AG04450 (cell line): ENCODE data around the gene GPR183. TPM values are rescaled to one million over a fixed set of nuclear protein-coding genes. Genes with fewer than 3 reads are reported as not detected.

Experiments used
- CTCF ChIA-PET: fragments of 300-600, 350-600 bp; formaldehyde crosslinking; extraction: SDS; loops from one replicate; lab custom pipeline; 2022; ENCODE audit warnings: antibody characterized with exemption, inconsistent platforms; lab: Charles Lee
- POLR2A ChIA-PET: fragments of 350-600 bp; formaldehyde crosslinking; extraction: SDS; loops from one replicate; lab custom pipeline; 2021; ENCODE audit warnings: antibody characterized with exemption, inconsistent platforms; lab: Yijun Ruan, JAX
- DNase-seq: peaks from one replicate; pipeline ENCODE4 v3.0.0-alpha.2; 2011; ENCODE audit warnings: low read depth, low spot score
- H3K27ac ChIP-seq: one replicate; pipeline ENCODE4 v1.5.1; 2012; ENCODE audit warnings: low read depth, low read length, control low read depth
- H3K27me3 ChIP-seq: one replicate; pipeline ENCODE4 v1.6.0; 2012; ENCODE audit warnings: low read length; ENCODE audit not compliant: control insufficient read depth, insufficient read depth
- H3K4me3 ChIP-seq: 2 replicates; pipeline ENCODE4 v1.5.1; 2011; ENCODE audit warnings: mild to moderate bottlenecking, low read depth, low read length, control low read depth
- H3K9me3 ChIP-seq: 2 replicates; pipeline ENCODE4 v1.5.1; 2012; ENCODE audit warnings: low read length; ENCODE audit not compliant: control insufficient read depth, insufficient read depth
- CTCF ChIP-seq: IDR thresholded peaks from 2 replicates; pipeline ENCODE4 v1.5.1; 2011; ENCODE audit warnings: low read depth, low read length, control low read depth, inconsistent platforms
- polyA plus RNA-seq: library from polyadenylated mRNA; depleted of rRNA; stranded (reverse); fragments of >200 nt; gene quantifications from 2 replicates; pipeline ENCODE4 v1.2.3, GENCODE V29; 2011

Gene GPR183
- polyA plus RNA-seq, 1 experiment: 0.06 TPM

- H3K4me3 ChIP-seq: no peak overlapping the region
- CTCF ChIA-PET: no interaction called here
- no peak for TF ChIP-seq CTCF
- no peaks in the 10 kb centered on the region for H3K9me3 ChIP-seq
- POLR2A ChIA-PET: no interaction called here
- DNase-seq: no peak
- H3K27ac ChIP-seq: no peak overlapping the region
- no peaks in the 10 kb centered on the region for H3K27me3 ChIP-seq
Observed at GRCh38 chr13:99350191-99350590, 43.0 kb upstream of the GPR183 start.

GRCh38 chr13:99347911-99348451, 40.8 kb upstream of the GPR183 start:
- ChIA-PET CTCF (interaction anchor here (1.2 kb wide), 1 partner anchor 171 kb away, joined by 3 read pairs; no protein-coding TSS in a partner anchor), POLR2A (no interaction called here)
- Histone ChIP-seq H3K27ac (no peak overlapping the region), H3K9me3 (no peaks in the 10 kb centered on the region), H3K4me3 (no peak overlapping the region), H3K27me3 (no peaks in the 10 kb centered on the region)
- DNase-seq: no peak
- no peak for TF ChIP-seq CTCF

GRCh38 chr13:99347335-99347878, 40.2 kb upstream of the GPR183 start:
- no peak for DNase-seq
- CTCF ChIA-PET: no interaction called here
- Histone ChIP-seq H3K9me3 (no peaks in the 10 kb centered on the region), H3K4me3 (no peak overlapping the region), H3K27ac (no peak overlapping the region), H3K27me3 (no peaks in the 10 kb centered on the region)
- TF ChIP-seq CTCF: no peak
- POLR2A ChIA-PET: no interaction called here

- no peak for TF ChIP-seq CTCF
- ChIA-PET CTCF (no interaction called here), POLR2A (no interaction called here)
- Histone ChIP-seq H3K27ac (no peak overlapping the region), H3K9me3 (no peaks in the 10 kb centered on the region), H3K27me3 (no peaks in the 10 kb centered on the region), H3K4me3 (no peak overlapping the region)
- no peak for DNase-seq
Observed at GRCh38 chr13:99346335-99347042, 39.3 kb upstream of the GPR183 start.

- no peak for DNase-seq
- TF ChIP-seq CTCF: no peak
- ChIA-PET POLR2A (no interaction called here), CTCF (interaction anchor here (1.0 kb wide), 1 partner anchor 92 kb away, joined by 5 read pairs; no protein-coding TSS in a partner anchor)
- H3K4me3 ChIP-seq: no peak overlapping the region
- no peak overlapping the region for H3K27ac ChIP-seq
- H3K27me3 ChIP-seq: no peaks in the 10 kb centered on the region
- H3K9me3 ChIP-seq: no peaks in the 10 kb centered on the region
Observed at GRCh38 chr13:99345345-99345744, 38.1 kb upstream of the GPR183 start.
